ENCODE results near the gene TACO1.
A peak's percentile ranks its signal among the peaks of the same experiment; 100 is the strongest.

Gene TACO1

GRCh38 chr17:63600569-63601438 lies at the start of gene TACO1:
TACO1 (plus strand) TSS chr17:63600895; CDS start chr17:63601084, 189 bp downstream.
- DNase-seq = peak; percentile 26 to 53

DNA sequence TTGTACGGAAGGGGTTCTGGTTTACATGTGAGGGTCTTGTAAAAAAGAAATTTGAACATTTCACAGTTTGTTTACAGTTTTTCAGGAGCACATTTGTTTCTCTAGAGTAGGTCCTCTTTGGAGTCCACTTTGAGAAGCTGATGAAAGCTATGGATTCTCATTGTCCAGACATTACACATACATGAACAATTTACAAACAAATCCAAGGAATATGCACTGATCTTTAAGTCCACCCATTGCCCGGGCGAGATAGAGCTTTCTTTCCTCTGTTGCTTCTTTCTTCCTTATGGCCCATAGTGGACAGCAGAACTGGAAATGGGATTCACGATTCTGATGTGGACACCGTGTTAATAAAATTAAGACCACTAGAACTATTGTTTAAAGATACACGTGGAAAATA lies 48.5 kb upstream of the TACO1 start:
- DNase-seq = no peak

- DNase-seq = no peak
Measured at GRCh38 chr17:63555500-63556156, 45.1 kb upstream of the TACO1 start.

- no peak for DNase-seq
Measured at GRCh38 chr17:63557416-63557815, 43.3 kb upstream of the TACO1 start.

GRCh38 chr17:63558441-63558840 lies 42.3 kb upstream of the TACO1 start:
- DNase-seq = no peak

GRCh38 chr17:63561819-63562218 lies 38.9 kb upstream of the TACO1 start:
- no peak for DNase-seq

- no peak for DNase-seq
Measured at GRCh38 chr17:63563339-63563738, 37.4 kb upstream of the TACO1 start.

DNA sequence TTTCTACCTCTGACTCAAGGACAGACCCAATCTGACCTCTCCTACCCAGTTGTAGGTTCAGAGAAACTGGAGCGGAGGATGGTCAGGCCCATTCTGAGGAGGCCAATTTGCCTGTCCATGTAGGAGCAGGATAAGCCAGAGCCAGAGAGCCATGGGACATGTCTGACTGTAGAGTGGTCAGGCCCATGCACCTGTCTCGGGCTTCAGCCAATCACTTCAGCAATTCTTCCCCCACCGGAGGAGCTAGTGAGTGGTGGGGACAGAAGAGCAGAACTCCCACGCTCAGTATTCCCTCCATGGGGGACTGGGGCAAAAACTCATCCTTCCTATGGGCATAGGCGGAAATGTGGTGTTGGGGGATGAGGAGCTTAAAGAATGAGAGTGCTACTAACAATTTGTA lies 36.1 kb upstream of the TACO1 start:
- no peak for DNase-seq

DNA sequence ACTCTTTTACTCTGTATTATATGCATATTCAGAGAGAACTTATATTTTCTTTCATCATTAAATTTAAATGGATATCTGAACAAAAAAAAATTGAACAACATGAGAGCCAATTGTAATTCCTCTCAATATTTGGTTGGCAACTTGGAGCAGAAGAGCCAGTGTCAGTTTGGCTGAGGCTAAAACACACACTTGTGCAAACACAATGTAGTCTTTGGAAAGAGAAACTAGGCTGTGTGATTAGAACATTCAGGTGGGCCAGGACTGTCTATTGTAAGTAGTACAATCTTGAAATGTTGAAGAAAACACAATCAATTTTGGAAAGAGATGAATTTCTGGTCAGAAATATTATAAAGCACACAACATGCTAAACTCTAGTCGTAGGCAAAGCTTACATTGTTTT lies 33.5 kb upstream of the TACO1 start:
- DNase-seq = no peak

GRCh38 chr17:63568563-63568962 lies 32.1 kb upstream of the TACO1 start:
- DNase-seq = no peak

- DNase-seq = no peak
Measured at GRCh38 chr17:63571632-63572310, 28.9 kb upstream of the TACO1 start.

- DNase-seq = no peak
Measured at GRCh38 chr17:63573634-63574033, 27.1 kb upstream of the TACO1 start.

DNA sequence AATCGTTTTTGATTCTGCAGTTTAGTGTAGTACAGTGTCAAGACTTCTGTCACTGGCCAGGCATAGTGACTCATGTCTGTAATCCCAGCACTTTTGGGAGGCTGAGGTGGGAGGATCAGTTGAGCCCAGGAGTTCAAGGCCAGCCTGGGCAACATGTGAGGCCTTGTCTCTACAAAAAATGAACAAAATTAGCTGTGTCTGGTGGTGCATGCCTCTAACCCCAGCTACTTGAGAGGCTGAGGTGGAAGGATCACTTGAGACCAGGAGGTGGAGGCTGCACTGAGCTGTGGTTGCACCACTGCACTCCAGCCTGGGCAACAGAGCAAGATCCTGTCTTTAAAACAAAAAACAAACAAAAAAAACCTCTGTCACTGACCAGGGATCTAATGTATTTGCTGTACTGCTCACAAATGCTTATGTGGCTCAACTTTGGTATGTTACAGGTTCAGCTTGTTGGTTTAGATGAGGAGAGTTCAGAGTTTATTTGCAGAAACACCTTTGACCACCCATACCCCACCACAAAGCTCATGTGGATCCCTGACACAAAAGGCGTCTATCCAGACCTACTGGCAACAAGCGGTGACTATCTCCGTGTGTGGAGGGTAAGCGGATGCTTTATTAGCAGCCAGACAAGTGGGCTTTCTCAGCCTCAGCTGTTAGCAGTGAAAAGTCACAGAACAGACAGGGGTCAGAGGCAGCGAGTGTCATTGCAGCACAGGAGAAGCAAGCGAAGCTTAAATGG lies 22.5 kb upstream of the TACO1 start:
- DNase-seq = no peak

DNA sequence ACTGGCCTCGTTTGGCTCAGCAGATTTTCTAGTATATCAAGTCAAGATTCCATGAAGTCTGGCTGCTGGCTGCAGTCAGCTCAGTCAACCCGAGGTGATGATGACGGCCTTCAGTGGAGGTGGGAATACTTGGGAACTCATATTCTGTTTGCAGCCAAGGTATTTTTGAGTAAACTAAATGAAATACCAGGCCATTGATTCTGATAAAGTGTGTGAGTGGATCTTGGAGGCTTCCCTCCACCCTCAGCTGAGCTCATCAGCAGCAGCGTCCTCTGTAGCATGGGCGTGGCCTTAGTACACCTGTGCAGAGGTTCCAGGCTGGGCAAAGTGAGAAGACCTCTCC lies 22.0 kb upstream of the TACO1 start:
- DNase-seq = peak in 1 of 2 experiments; percentile 4

DNA sequence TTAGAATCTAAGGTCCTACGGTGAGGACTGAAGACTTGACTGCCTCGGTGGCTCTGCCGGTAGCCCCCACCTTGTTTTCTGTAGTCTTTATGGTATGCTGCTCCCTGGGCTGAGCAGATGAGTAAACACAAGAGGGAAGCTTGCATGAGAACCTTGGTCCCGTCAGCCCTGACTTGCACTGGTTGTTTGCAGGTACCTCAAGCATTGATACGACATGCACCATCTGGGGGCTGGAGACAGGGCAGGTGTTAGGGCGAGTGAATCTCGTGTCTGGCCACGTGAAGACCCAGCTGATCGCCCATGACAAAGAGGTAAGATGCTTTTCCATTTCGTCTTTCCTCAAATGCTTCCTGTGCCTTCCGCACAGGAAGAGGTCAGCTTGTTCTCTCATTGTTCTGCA lies 21.1 kb upstream of the TACO1 start:
- peak in 1 of 2 experiments; percentile 60 for DNase-seq

- no peak for DNase-seq
Measured at GRCh38 chr17:63587770-63588169, 12.9 kb upstream of the TACO1 start.

- no peak for DNase-seq
Measured at GRCh38 chr17:63588797-63589196, 11.9 kb upstream of the TACO1 start.

DNA sequence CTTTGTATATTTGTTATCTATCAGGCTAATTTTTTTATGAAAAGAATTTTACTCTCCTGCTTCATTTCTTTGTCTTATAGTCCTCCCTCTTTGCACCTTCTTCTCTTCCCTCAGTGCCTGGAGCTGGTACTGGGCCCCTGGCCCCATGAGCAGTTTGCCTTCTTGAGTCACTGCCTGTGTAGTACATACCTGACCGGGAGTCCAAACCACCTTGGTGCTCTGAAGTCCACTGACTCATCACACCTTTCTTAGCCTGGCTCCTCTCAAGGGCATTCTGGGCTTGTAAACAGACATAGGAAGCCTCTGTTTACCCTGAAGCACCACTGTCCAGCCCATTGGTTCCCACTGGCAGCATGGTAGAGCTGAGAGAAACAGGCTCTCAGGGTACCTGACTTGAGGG lies 11.0 kb upstream of the TACO1 start:
- no peak for DNase-seq

DNA sequence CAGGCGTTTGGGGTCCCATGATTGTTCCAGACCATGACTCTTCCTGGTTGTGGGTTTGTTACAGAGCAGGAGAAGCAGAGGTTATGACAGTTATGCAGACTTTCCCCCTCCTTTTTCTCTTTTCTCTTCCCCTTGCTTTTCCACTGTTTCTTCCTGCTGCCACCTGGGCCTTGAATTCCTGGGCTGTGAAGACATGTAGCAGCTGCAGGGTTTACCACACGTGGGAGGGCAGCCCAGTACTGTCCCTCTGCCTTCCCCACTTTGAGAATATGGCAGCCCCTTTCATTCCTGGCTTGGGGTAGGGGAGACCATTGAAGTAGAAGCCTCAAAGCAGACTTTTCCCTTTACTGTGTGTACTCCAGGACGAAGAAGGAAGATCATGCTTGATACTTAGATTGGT lies 7.9 kb upstream of the TACO1 start:
- no peak for DNase-seq

- DNase-seq = no peak
Measured at GRCh38 chr17:63595132-63595531, 5.6 kb upstream of the TACO1 start.

- no peak for DNase-seq
Measured at GRCh38 chr17:63596856-63597586, 3.7 kb upstream of the TACO1 start.

DNA sequence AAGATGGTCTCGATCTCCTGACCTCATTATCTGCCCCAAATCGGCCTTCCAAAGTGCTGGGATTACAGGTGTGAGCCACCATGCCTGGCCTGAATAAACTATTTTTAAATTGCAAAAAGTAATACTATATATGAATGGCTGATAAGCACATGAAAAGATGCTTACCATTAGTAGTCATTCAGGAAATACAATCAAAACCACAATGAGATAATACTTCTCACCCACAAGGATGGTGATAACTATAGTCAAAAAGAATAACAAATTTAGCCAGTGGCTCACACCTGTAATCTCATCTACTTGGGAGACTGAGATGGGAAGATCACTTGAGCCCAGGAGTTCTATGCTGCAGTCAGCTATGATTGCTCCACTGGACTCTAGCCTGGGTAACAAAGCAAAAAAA lies 2.4 kb upstream of the TACO1 start:
- DNase-seq = no peak
